C1 segment of cervical spinal cord (tissue), 14 donors: Measurements from ENCODE around the gene APOBEC3F.
"Not testable (repeated sequence)": the region's sequence is repeated elsewhere in the genome, so short reads cannot be mapped to it uniquely, and the experiment has no call there.

Experiments
- DNase-seq, 14 donors: peaks; one replicate each; lab custom pipeline; 2025; lab: John Stamatoyannopoulos, UW

Gene APOBEC3F

GRCh38 chr22:39040538-39041296, at the start of gene APOBEC3F:
Gene APOBEC3F (plus strand): TSS chr22:39040864. CDS start chr22:39040961, 97 bp downstream.
- DNase-seq = peak in 3 of 14 donors; percentile 7 to 57 (median 17)

- not testable (repeated sequence) for DNase-seq
These were observed 47.7 kb upstream of the APOBEC3F start for GRCh38 chr22:38992871-38993371.

- DNase-seq = no peak
These were observed 44.6 kb upstream of the APOBEC3F start for GRCh38 chr22:38996105-38996504.

GRCh38 chr22:38997518-38997917, 43.1 kb upstream of the APOBEC3F start:
- no peak for DNase-seq

GRCh38 chr22:39003165-39003638, 37.5 kb upstream of the APOBEC3F start:
- peak in 10 of 14 donors; percentile 7 to 48 (median 33) for DNase-seq

GRCh38 chr22:39007177-39007576, 33.5 kb upstream of the APOBEC3F start:
- no peak for DNase-seq

GRCh38 chr22:39008271-39008850, 32.3 kb upstream of the APOBEC3F start:
- not testable (repeated sequence) for DNase-seq

GRCh38 chr22:39010946-39011345, 29.7 kb upstream of the APOBEC3F start:
- no peak for DNase-seq

- no peak for DNase-seq
These were observed 27.8 kb upstream of the APOBEC3F start for GRCh38 chr22:39012533-39013511.

GRCh38 chr22:39013561-39013941, 27.1 kb upstream of the APOBEC3F start:
- not testable (repeated sequence) for DNase-seq

GRCh38 chr22:39013942-39014722, 26.5 kb upstream of the APOBEC3F start, which contains the start of gene APOBEC3C:
Gene APOBEC3C (plus strand): TSS chr22:39014257. CDS start chr22:39014363, 106 bp downstream.
- DNase-seq = peak in 10 of 14 donors; percentile 1 to 52 (median 29)

- DNase-seq = not testable (repeated sequence)
These were observed 25.9 kb upstream of the APOBEC3F start for GRCh38 chr22:39014723-39015121.

GRCh38 chr22:39016592-39016991, 24.1 kb upstream of the APOBEC3F start:
- no peak for DNase-seq

GRCh38 chr22:39017596-39018365, 22.9 kb upstream of the APOBEC3F start:
- DNase-seq = no peak

GRCh38 chr22:39020021-39020651, 20.5 kb upstream of the APOBEC3F start:
- not testable (repeated sequence) for DNase-seq

- peak in 1 of 14 donors; percentile 12 for DNase-seq
These were observed 19.0 kb upstream of the APOBEC3F start for GRCh38 chr22:39021552-39022250.

GRCh38 chr22:39024519-39025308, 15.9 kb upstream of the APOBEC3F start:
- DNase-seq = no peak
